ENCODE measurements around the gene DDX27.
A peak's percentile ranks its signal among the peaks of the same experiment; 100 is the strongest.

The DDX27 gene

DNA sequence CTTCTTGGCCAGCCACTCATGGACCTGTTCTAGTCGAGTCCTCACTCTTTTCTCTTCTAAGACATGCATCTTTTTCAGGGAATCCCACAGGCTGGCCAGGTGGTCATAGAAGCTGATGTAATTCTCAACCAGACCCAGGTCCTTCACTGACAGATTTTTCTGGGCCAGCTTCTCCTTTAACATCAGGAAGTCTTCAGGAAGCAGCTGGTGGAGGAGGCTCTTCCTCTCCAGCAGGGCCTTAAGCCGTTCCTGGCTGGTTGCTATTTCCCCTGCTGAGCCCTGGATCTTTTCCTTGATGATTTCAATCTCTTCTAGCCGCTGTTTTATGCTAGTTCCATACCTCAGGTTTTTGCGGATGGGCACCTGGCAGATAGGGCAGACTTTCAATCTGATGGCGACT is 28.6 kb downstream of the DDX27 start:
- DNase-seq (ENCODE audit: low read depth in 2 of 2) = no peak

DNA sequence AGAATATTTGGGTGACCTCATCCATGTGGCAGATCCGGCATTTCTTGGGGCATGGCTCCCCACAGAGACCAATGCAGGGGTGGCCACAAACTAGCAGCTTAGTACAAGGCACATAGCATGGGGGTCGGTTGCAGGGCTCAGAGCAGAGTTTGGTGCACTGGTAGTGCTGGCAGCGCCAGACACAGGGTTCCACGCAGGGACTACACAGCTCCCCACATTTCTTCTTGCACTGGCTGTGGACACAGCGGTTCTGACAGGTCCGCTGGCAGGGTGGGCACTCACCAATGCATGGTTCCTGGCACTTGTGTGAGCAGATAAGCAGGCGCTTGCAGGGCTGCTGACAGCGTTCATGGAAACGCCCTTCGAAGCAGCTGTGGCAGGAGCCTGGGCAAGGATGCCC is 29.1 kb downstream of the DDX27 start:
- no peak for DNase-seq (ENCODE audit: low read depth in 2 of 2)

DNA sequence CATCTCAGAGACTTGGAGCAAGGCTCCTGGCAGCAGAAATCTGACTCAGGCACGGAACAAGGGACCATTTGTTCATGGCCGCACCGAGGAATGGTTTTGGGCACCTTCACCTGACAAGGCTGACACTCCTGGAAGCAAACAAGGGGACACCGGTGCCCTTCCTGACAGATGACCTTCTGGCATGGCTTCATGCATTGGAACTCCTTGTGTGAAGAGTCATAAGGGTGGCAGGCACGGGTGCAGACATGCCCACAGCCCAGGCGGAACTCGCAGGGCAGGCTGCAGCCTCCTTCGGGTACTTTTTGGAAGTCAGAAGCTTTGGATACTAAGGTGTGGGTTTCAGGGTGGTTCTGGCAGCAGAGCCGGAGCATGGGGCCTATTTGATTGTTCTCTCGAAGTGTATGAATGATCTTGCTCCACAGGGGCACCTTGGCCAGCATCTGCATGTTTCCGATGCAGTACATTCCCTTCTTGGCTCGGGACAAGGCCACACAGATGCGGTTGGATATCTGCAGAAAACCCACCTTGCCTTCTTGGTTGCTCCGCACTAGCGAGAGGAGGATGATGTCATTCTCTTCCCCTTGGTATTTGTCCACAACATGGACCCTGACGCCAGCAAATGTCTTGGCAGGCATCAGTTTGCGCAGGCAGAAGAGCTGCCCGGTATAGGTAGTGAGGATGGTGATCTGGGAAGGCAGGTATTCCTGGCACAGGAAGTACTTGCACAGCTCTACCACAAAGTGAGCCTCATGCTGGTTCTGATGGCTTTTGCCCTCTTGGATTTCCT is 29.9 kb downstream of the DDX27 start:
- no peak for DNase-seq (ENCODE audit: low read depth in 2 of 2)

DNA sequence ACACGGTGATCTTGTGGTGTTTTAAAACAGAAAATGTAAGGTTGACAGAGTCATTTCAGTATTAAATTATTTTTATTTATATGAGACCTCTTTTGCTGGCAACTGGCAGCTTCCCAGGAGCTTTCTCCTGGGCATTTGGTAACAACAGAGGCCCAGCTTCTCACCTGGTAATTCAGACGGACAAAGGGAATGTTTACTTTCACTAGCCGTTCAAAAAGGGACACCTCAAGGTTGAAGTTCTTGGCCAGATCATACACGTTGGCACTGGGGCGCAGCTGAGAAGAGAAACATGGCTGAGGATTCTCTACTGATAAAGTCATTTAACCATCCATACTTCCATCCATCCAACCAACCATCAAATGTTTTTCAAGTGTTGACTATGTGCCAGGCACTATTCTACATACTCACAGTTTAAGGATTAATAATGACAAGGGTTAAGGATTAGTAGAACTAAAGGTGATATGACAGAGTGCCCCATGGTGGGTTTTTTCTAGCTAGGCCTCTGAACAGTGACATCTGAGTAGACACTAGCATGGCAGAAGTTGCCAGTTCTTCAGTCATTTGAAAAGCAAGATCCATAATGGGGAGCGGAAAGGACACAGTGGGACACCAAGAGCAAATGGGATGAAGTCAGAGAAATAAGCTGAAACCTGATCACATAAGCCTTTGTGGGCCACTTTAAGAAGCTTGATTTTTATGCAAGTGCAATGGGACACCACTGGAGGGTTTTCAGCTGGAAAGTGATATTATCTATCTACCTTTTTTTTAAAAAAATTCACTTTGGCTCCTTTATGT is 33.5 kb downstream of the DDX27 start:
- no peak for DNase-seq (ENCODE audit: low read depth in 2 of 2)

DNA sequence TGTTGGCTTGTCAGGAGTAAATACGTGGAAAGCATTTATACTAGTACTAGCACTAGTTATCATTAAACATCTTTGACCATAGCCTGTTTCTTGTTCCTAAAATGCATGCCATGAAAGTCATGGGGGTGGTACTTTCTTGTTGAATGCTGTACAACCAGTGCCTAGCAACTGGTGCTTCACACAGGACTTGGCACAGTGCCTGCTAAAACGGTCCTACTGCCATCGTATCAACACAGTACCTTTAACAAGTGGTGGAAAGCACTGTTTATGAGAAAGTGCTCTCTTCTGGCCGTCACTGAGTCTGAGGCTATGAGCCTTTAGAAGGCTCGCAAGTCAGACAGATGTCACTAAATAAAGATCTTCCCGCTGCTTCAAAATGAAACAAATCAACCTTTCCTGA is 37.0 kb downstream of the DDX27 start:
- DNase-seq (ENCODE audit: low read depth in 2 of 2) = no peak

DNA sequence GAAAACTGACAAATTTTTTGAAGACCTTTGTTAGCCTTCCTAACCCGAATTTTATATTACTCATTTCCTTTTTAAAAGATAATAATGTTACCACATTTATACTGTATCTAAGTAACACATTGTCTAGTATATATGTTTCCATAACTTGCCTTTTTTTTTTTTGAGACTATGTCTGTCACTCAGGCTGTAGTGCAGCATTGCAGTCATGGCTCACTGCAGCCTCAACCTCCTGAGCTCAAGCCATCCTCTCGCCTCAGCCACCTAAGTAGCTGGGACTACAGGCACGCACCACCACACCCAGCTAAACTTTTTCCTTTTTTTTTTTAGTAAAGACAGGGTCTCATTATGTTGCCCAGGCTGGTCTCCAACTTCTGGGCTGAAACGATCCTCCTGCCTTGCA is 40.1 kb downstream of the DDX27 start:
- DNase-seq (ENCODE audit: low read depth in 2 of 2) = no peak

DNA sequence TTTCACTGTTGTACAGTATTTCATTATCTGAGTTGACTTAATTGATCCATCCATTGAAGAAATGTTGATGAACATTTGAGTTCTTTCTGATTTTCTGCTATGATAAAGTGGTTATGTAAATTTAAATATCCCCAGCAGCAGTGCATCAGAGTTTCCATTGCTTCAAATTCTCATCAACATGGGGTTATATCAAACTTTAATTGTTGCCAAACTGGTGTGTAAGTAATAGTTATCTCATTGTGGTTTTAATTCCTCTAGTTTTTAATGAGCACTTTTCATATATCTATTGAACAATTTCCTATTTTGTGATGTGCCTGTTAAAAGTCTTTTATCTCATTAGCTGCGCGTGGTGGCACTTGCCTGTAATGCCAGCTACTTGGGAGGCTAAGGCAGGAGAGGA is 40.6 kb downstream of the DDX27 start:
- DNase-seq (ENCODE audit: low read depth in 2 of 2) = no peak

DNA sequence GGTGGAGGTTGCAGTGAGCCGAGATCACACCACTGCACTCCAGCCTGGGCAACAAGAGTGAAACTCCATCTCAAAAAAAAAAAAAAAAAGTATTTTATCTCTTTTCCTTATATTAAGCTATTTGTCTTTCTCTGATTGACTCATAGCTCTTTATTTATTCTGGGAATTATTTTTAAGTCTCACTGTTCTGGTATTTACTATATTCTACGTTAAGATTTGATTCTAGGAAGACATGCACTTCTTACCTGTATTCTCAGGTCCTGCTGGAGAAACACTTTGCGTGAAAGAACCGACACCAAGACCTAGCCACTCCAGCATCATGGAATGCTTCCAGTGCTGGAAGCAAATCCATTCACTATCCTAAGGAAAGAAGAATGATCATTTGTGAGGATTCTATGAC is 41.0 kb downstream of the DDX27 start:
- no peak for DNase-seq (ENCODE audit: low read depth in 2 of 2)

DNA sequence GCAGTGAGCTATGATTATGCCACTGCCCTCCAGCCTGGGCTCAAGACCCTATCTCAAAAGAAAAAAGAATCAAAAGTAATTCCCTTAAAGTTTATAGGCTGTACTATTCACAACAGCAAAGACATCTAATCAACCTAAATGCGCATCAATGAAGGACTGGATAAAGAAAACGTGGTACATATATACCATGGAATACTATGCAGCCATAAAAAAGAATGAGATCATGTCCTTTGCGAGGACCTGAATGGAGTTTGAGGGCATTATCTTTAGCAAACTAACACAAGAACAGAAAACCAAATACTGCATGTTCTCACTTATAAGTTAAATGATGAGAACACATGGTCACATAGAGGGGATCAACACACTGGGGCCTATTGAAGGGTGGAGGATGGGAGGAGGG is 42.0 kb downstream of the DDX27 start:
- DNase-seq (ENCODE audit: low read depth in 2 of 2) = no peak

DNA sequence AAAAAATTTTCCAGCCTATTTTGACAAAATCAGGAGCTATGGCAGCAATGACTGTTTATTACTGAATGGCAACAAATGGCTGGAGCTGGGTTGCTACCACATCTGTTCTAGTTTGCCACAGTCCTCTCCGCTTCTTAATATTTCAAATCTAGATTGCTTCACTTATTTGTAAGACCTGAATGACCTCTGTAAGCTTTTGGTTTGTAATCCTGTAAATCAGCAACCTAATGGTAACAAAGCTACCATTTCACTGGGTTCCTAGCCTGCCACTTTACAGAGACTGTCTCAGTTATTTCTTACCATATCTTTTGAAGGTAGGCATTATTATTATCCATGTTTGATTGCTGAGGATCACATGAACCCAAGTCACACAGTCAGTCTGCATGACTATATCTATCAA is 43.2 kb downstream of the DDX27 start:
- DNase-seq (ENCODE audit: low read depth in 2 of 2) = no peak

DNA sequence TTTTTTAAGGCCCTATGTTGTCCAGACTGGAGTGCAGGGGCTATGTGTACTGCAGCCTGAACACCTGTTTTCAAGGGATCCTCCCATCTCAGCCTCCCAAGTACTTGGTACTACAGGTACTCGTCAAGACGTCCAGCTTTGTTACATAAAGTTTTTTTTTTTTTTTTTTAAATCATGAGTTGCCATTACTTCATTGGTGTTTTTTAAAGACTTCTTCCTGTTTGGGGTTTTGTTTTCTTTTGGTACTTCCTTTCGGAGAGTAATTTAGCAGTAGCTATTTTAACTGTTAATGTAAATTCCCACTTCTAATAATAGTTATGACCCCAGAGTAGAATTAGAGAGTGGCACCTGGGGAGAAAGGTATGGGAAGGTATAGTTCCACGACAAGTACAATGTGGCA is 48.1 kb downstream of the DDX27 start:
- DNase-seq (ENCODE audit: low read depth in 2 of 2) = no peak

DNA sequence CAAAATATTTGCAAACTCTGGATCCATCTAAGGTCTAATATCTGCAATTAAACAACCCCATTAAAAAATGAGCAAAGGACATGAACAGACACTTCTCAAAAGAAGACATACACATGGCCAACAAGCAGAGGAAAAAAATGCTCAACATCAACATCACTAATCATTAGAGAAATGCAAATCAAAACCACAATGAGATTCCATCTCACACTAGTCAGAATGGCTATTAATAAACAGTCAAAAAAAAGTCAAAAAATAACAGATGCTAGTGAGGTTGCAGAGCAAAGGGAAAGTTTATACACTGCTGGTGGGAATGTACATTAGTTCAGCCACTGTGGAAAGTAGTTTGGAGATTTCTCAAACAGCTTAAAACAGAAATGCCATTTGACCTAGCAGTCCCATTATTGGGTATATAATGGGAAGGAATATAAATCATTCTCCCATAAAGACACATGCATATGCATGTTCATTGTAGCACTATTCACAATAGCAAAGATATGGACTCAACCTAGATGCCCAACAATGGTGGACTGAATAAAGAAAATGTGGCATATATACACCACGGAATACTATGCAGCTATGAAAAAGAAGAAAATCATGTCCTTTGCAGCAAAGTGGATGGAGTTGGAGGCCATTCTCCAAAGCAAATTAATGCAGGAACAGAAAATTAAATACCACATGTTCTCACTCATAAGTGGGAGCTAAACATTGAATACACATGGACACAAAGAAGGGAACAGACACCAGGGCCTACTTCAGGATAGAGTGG is 49.6 kb downstream of the DDX27 start:
- no peak for DNase-seq (ENCODE audit: low read depth in 2 of 2)

DNA sequence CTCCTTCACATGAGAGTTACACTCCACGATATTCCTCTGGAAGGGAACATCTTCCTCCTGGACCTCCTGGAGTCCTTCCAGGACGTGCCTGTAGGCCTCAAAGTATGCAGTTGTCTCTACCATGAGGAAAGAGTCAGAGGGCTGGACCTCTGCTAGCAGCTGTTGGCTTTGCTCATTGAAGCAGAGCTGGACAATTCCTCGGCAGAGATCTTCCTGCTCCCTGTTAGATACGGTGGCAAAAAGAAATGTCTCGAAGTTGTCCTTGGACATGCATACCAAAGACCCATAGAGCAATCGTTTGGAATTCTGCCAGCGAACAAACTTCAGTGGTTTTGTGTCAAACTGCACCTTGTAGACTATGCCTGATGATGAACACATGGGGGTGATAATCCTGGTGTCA is 51.0 kb downstream of the DDX27 start:
- DNase-seq (ENCODE audit: low read depth in 2 of 2) = no peak

DNA sequence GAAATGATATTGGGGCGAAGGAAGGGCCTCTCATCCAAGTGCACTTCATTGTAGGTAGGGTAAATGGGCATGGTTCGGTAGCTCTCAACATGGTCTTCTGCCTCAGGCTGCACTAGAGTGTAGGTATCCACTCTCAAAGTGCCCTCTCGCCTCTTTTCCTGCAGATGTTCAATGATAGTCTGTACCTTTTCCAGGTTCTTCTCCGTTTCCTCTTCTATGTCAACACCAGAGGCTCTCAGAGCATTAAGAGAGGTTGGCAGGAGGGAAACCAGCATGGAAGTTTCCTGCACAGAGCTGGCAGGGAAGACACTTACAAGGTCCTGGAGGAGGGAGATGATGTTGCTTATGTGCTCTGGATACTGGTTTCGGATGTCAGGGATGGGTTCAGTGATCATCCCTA is 51.5 kb downstream of the DDX27 start:
- no peak for DNase-seq (ENCODE audit: low read depth in 2 of 2)

DNA sequence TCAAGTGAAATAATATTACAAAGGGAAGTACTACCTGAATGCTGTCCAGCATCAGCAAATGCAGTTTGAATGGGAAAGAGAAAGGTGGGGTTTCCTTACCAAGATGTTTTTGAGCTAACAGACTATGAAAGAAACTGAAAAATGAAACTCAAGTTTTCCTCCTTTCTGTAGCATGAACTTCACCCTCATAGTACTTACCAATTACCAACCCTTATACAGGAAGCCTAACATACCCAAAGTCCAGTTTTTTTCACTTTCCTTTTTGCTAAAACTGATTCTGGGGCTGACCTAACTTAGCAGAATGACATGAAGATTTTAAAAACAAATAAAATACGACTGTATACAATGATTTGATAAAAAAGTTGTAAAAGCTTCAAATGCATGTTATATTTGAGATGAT is 53.4 kb downstream of the DDX27 start:
- DNase-seq (ENCODE audit: low read depth in 2 of 2) = no peak

DNA sequence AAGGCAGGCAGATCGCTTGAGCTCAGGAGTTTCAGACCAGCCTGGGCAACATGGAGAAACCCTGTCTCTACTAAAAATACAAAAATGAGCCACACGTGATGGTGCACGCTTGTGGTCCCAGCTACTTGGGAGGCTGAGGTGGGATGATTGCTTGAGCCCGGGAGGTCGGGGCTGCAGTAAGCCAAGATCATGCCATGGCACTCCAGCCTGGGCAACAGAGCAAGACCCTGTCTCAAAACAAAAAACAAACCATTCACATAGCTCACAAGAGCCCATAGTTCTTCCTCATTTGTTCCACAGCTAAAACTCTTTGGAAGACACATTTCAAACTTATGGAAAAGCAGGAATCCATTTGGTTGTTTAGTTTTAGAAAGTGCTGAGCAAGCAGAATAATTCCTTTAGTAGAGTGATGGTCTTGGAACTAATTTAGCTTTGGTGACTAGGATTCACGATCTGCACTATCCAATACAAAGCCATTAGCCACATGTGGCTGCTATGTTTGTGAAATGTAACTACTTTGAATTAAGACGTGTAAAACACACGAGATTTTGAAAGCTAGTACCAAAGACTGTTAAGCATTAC is 54.6 kb downstream of the DDX27 start:
- no peak for DNase-seq (ENCODE audit: low read depth in 2 of 2)

DNA sequence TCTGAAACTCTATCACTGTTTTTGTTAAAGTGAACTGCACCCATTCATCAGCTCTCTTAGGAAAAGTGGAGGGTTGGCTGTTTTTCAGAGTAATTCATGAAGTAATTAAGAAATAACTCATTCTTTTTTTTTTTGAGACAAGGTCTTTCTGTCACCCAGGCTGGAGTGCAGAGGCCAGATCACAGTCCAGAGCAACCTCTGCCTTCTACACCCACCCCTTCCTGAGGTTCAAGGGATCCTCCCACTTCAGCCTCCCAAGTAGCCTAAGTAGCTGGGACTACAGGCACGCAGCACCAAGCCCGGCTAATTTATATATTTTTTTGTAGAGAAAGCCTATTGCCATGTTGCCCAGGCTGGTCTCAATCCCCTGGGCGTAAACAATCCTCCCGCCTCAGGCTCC is 56.0 kb downstream of the DDX27 start:
- no peak for DNase-seq (ENCODE audit: low read depth in 2 of 2)

DNA sequence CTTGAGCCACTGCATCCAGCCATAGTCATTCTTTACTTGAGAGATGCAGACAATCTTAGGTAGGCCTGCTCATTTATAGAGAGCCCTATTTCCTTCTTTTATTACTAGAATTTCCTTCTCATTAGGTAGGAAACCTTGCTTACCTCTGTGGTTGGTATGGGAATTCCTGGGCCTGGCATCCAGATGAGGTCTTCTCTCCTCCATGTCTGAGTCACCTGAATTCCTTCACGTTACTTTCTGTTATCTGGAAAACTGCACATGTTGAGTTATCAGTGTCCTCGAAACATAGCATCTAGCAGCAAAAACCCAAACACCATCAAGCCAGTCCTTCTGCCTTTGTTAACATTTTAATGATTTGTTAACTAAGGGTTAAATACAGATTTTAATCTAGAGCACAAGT is 56.4 kb downstream of the DDX27 start:
- no peak for DNase-seq (ENCODE audit: low read depth in 2 of 2)

DNA sequence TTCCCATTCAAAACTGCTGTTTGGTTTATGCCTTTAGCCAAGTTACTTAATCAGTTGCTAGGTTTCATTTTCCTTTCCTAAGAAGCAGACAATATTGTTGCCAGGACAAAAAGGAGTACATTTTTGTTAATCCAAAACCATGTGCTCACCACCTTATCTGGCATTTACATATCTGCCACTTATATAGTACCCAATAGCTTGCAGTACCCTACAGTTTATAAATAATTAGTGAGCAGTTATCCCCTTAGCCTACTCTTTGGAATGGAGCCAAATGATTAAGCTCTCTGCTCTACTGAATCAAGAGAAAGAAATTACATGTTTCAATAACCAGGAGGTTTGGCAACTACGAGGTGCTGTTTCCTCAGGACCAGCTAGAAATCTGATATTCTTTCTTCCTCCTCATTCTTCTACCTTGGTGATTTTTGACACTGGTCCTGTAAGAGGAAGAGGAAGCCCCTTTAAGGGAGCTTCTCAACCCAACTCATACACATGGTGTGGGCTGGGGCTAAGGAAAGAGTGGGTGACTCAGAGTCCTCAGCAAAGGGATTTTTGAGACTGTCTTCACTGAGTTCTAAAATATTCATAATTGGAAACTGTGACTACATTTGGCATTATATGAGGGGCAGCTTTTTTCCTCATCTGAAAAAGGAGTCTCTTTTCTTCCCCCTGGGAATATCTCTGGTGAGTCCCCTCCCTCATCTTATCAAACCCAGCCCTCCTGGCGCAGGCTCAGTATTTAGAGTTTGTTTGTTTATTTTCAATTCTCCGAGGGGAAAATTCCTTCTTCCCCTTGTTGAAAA is 57.1 kb downstream of the DDX27 start:
- peak in 1 of 2 donors; percentile 48 for DNase-seq (ENCODE audit: low read depth in 2 of 2)

DNA sequence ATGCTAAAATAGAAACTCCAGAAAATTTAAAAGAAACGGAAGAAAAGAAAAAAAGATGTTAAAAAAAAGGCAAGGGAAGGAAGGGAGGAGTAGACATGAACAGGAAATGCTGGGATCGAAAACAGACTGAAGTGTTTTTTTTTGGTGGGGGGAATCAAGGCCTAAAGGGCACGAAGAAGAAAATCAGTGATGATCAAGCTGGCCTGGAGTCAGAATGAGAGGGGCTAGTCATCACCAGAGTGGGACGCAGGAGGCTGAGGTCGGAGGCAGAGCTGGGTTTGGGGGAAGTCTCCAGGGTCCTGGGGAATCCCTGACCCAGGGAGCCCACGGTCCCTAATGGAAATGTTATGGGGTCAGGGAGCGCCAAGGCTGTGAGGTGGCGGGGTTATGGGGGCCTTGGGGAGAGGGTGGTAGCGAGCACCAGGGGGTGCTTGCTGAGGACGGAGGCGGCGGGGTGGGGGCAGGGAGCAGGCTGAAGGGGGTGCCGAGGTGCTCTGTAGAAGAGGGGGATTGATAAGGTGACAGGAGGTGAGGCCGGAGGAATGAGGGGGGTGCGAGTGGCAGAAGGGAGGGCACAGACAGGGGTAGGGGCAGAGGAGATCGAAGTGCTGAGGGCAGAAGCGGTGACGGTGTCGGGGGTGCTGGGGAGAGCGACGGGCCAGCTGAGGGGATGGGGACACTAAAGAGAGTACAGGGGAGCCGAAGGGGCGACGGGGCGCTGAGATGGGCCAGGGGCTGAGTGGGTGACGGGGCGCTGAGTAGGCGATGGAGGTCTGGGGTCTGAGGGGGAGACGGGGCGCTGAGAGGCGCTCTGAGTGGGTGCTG is 58.0 kb downstream of the DDX27 start:
- peak; percentile 66 to 69 for DNase-seq (ENCODE audit: low read depth in 2 of 2)

DNA sequence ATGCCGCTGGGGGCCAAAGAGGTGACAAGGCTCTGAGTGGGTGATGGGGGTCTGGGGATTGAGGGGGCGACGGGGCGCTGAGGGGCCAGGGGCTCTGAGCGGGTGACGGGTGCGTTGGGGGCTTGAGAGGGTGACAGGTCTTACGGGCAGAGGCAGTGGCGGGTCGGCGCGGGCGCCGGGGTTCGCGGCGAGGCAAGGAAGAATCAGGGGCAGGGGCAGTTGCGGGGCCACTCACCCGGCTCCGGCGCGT is 58.5 kb downstream of the DDX27 start:
- DNase-seq (ENCODE audit: low read depth in 2 of 2) = no peak

Measured in stimulated activated CD4-positive, alpha-beta T cell treated with anti-CD3 and anti-CD28 coated beads, Interleukin-15, amount 100 ng/mL, for 48 hours (primary cell).